Heart left ventricle (tissue), 13 donors: Measurements from ENCODE around the gene POM121L12.

Experiments
- POLR2A ChIP-seq, 2 donors: fragments of 450-650 bp; IDR thresholded peaks; one replicate each; pipeline ENCODE4 v1.6.1; 2017; ENCODE audit warnings: antibody characterized with exemption in 2 of 2, mild to moderate bottlenecking in 2 of 2, moderate library complexity in 2 of 2
- TF ChIP-seq, protein P1 (sequence below), 12 donors: fragments of 200-600 bp; sonication (generic) in 4 of 12; IDR thresholded peaks; one replicate each; pipeline versions ENCODE4 v1.5.0 to v1.8.0; 2018 to 2022; ENCODE audit warnings: antibody characterized with exemption in 12 of 12, mild to moderate bottlenecking in 5 of 12
- donor health status: ischemic (EF 13 %, LVEDD 7.1; RV severe dilation, severe dysfunction).
- donor health status: DM: no; HTN: yes; CAD: no.
- donor health status: DM: no; HTN: no; CAD: no.
- donor health status: ischemic (EF 25% LVEDD 6.9; RV normal size, moderate dysfunction).
- donor health status: ischemic (EF 25% LVEDD 5.7; RV mildly dilated, moderate dysfunction).
- donor health status: ischemic (EF 35%, LVEDD 5.7; RV mildly dilated, moderate dysfunction).
- donor health status: nonischemic (EF 11% LVEDD 7.7; RV severe dilation, severe dysfunction).
- donor health status: DM: yes; HTN: yes; CAD: no.
- donor health status: PGD.
- donor health status: ischemic (EF 29% LVEDD 5.4; RV normal size, mild dysfunction).
- donor health status: nonischemic (EF 23%, LVEDD 6.1; RV moderate dilation, normal function).

DNA sequence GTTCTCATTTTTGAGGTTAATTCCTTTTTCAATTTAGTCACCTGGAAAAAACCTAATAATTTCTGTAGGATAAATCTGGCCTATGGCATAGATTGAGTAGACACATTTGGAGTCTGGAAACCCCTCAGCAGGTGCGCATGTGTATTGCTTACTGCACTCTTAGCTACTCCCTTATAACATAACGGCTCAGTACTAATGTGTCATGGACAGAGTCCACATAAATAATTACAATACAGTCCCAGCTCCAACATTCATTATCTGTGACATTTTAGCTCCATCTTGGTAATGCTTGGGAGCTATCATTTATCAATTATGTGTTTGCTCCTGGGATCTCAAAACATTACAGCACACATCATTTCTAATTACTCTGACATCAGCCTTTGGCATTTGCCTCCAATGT is 33.2 kb downstream of the POM121L12 start:
- TF ChIP-seq, protein P1, sequence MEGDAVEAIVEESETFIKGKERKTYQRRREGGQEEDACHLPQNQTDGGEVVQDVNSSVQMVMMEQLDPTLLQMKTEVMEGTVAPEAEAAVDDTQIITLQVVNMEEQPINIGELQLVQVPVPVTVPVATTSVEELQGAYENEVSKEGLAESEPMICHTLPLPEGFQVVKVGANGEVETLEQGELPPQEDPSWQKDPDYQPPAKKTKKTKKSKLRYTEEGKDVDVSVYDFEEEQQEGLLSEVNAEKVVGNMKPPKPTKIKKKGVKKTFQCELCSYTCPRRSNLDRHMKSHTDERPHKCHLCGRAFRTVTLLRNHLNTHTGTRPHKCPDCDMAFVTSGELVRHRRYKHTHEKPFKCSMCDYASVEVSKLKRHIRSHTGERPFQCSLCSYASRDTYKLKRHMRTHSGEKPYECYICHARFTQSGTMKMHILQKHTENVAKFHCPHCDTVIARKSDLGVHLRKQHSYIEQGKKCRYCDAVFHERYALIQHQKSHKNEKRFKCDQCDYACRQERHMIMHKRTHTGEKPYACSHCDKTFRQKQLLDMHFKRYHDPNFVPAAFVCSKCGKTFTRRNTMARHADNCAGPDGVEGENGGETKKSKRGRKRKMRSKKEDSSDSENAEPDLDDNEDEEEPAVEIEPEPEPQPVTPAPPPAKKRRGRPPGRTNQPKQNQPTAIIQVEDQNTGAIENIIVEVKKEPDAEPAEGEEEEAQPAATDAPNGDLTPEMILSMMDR (IDR thresholded peaks at IDR 0.05): no peak
- no peak for TF ChIP-seq POLR2A (IDR thresholded peaks at IDR 0.05)
